Effector memory CD4-positive, alpha-beta T cell (primary cell): Measurements from ENCODE around the gene OR5C1.
"Not testable (repeated sequence)": the region's sequence is repeated elsewhere in the genome, so short reads cannot be mapped to it uniquely, and the experiment has no call there.

Experiments
- DNase-seq, 3 donors: peaks; one replicate each; pipeline ENCODE4 v3.0.0-alpha.2; 2020
- H3K27ac ChIP-seq: 2 replicates; pipeline ENCODE4 v1.7.0; 2013; ENCODE audit warnings: mild to moderate bottlenecking, low read length, moderate library complexity; ENCODE audit not compliant: insufficient read depth, poor library complexity, severe bottlenecking
- H3K27me3 ChIP-seq: replicated peaks from 2 replicates; pipeline ENCODE4 v1.7.0; 2013; ENCODE audit warnings: mild to moderate bottlenecking, low read length; ENCODE audit not compliant: insufficient read depth, control insufficient read depth, poor library complexity, severe bottlenecking
- H3K36me3 ChIP-seq: 2 replicates; pipeline ENCODE4 v1.7.0; 2013; ENCODE audit warnings: mild to moderate bottlenecking, low read length, moderate library complexity; ENCODE audit not compliant: control insufficient read depth, insufficient read depth
- H3K4me1 ChIP-seq: 2 replicates; pipeline ENCODE4 v1.7.0; 2013; ENCODE audit warnings: low read length, mild to moderate bottlenecking; ENCODE audit not compliant: control insufficient read depth, insufficient read depth, poor library complexity, severe bottlenecking
- H3K4me3 ChIP-seq: 2 replicates; pipeline ENCODE4 v1.7.0; 2013; ENCODE audit warnings: low read length, low read depth, mild to moderate bottlenecking; ENCODE audit not compliant: insufficient read depth, poor library complexity, severe bottlenecking
- H3K9me3 ChIP-seq: 2 replicates; pipeline ENCODE4 v1.7.0; 2013; ENCODE audit warnings: mild to moderate bottlenecking, low read length, moderate library complexity; ENCODE audit not compliant: control insufficient read depth

OR5C1 gene

DNA sequence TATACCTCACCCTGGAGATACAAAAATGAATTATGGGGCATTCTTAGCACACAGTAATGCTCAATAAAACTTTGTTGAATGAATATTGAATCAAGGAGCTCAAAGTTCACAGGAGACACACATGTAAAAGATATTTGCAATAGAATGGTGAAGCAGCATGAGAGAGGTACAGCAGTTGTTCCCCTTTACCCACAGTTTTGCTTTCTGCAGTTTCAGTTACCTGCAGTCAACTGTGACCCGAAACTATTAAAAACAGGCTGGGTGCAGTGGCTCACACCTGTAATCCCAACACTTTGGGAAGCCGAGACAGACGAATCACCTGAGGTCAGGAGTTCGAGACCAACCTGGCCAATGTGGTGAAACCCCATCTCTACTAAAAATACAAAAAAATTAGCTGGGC, 2.4 kb upstream of the OR5C1 start:
- DNase-seq, result no peak

DNA sequence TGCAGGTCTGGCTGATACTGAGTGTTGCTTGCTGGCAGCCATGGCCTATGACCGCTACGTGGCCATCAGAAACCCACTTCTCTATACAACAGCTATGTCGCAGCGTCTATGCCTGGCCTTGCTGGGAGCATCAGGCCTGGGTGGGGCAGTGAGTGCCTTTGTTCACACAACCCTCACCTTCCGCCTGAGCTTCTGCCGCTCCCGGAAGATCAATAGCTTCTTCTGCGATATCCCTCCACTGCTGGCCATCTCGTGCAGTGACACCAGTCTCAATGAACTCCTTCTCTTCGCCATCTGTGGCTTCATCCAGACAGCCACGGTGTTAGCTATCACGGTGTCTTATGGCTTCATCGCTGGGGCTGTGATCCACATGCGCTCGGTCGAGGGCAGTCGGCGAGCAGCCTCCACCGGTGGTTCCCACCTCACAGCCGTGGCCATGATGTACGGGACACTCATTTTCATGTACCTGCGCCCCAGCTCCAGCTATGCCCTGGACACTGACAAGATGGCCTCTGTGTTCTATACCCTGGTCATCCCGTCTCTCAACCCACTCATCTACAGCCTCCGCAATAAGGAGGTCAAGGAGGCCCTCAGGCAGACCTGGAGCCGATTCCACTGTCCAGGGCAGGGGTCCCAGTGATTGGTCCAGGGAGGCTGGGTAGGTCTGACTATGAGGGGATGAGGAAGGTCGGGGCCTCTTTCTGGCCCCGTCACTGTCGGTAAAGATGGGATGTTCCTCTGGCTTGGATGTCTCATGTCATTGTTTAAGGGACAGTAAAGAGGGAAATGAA, 718 bp downstream of the OR5C1 start:
- H3K27me3 ChIP-seq, result no peaks in the 10 kb centered on the region
- no peak overlapping the region for H3K4me3 ChIP-seq
- no peaks in the 10 kb centered on the region for H3K4me1 ChIP-seq
- no peaks in the 10 kb centered on the region for H3K9me3 ChIP-seq
- DNase-seq, result no peak
- H3K36me3 ChIP-seq, result no peaks in the 10 kb centered on the region
- H3K27ac ChIP-seq, result no peak overlapping the region

More for the DNA sequence above, 2.4 kb upstream of the OR5C1 start:
- H3K36me3 ChIP-seq, result no peaks in the 10 kb centered on the region
- no peak overlapping the region for H3K27ac ChIP-seq
- no peaks in the 10 kb centered on the region for H3K9me3 ChIP-seq
- H3K4me1 ChIP-seq, result no peaks in the 10 kb centered on the region
- no peak overlapping the region for H3K4me3 ChIP-seq
- no peaks in the 10 kb centered on the region for H3K27me3 ChIP-seq

DNA sequence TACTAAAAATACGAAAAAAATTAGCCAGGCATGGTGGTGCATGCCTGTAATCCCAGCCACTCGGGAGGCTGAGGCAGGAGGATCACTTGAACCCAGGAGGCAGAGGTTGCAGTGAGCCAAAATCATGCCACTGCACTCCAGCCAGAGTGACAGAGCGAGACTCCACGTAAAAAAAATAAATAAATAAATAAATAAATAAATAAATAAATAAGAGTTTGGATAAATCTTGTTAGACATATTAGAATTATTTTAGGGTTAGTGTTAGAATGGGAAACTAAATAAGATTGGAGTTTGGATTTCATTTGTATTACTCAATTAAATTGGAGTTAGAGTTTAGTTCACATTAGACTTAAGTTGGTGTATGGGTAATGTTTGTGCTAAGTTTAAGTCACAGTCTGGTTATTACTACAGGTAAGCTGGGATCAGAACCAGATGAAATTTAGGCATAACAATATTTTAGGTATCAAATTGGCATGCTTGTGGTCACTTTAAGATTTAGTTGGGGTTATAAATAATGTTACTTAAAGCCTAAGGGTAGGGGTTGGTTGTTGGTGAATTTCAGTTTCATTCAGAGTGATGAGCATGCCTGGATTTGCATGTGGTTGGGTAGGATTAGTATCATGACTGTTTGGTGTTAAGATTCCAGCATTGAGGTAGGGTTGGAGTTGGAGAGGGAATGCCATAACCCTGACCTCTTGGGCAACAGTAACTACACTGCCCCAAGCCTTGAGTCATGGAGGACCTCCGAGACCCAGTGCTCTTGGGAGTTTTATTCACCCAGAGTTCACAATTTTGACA, 3.3 kb downstream of the OR5C1 start:
- no peak for DNase-seq
- H3K27me3 ChIP-seq, result no peaks in the 10 kb centered on the region
- no peak overlapping the region for H3K27ac ChIP-seq

DNA sequence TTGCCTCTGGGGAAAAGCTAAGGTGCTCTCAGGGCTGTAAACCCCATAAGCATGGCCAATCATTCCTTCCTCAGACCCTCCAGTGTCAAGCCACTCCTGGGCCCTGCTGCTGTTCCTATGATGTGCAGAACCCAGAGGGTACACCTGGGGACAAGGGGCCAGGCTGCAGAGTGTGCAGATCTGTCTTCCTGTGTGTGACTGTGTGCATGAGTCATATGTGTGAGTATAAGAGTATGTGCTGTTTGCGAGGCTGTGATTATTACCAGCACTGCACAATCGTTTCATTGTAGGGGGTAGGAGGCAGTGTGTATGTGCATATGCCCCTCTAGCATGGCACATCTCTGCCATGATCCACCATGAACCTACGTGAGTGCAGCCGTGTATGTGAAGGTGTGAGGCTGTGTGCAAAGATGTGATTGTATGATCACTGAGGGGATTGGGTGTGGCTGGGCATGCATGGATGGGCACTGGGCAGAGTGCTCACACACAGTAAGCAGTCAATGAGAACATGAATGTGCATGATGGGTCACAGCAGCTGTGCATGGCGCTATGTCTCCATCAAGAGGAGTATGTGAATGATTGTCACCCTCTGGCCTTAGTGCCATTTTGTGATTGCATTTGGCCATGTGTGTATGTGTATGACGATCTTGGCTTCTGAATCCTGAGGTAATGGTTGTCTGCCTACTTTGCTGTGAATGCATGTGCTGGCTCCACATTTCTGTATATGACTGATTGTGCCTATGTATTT, 8.8 kb downstream of the OR5C1 start:
- Histone ChIP-seq H3K27me3 (no peaks in the 10 kb centered on the region), H3K4me3 (no peak overlapping the region), H3K27ac (no peak overlapping the region), H3K4me1 (no peaks in the 10 kb centered on the region), H3K36me3 (no peaks in the 10 kb centered on the region), H3K9me3 (no peaks in the 10 kb centered on the region)
- no peak for DNase-seq

More for the DNA sequence above, 3.3 kb downstream of the OR5C1 start:
- Histone ChIP-seq H3K9me3 (no peaks in the 10 kb centered on the region), H3K4me1 (no peaks in the 10 kb centered on the region), H3K4me3 (no peak overlapping the region), H3K36me3 (no peaks in the 10 kb centered on the region)

DNA sequence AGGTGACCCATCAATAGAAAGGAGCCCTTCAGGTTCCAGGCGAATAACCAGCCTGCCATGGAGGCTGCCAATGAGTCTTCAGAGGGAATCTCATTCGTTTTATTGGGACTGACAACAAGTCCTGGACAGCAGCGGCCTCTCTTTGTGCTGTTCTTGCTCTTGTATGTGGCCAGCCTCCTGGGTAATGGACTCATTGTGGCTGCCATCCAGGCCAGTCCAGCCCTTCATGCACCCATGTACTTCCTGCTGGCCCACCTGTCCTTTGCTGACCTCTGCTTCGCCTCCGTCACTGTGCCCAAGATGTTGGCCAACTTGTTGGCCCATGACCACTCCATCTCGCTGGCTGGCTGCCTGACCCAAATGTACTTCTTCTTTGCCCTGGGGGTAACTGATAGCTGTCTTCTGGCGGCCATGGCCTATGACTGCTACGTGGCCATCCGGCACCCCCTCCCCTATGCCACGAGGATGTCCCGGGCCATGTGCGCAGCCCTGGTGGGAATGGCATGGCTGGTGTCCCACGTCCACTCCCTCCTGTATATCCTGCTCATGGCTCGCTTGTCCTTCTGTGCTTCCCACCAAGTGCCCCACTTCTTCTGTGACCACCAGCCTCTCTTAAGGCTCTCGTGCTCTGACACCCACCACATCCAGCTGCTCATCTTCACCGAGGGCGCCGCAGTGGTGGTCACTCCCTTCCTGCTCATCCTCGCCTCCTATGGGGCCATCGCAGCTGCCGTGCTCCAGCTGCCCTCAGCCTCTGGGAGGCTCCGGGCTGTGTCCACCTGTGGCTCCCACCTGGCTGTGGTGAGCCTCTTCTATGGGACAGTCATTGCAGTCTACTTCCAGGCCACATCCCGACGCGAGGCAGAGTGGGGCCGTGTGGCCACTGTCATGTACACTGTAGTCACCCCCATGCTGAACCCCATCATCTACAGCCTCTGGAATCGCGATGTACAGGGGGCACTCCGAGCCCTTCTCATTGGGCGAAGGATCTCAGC, 11.6 kb downstream of the OR5C1 start, which contains the start of gene OR1K1:
TSS of gene OR1K1 (plus strand) at position 58 of the 995 bp plus-strand sequence. CDS start at position 58, 0 bp downstream.
- DNase-seq, result no peak
- no peak within 1 kb of the TSS for H3K27ac ChIP-seq
- no peak within 1 kb of the TSS for H3K4me3 ChIP-seq
- no peaks in the 10 kb centered on the region for H3K4me1 ChIP-seq
- H3K36me3 ChIP-seq, result no peaks in the 10 kb centered on the region
- H3K27me3 ChIP-seq, result no peaks in the 10 kb centered on the region
- no peaks in the 10 kb centered on the region for H3K9me3 ChIP-seq

DNA sequence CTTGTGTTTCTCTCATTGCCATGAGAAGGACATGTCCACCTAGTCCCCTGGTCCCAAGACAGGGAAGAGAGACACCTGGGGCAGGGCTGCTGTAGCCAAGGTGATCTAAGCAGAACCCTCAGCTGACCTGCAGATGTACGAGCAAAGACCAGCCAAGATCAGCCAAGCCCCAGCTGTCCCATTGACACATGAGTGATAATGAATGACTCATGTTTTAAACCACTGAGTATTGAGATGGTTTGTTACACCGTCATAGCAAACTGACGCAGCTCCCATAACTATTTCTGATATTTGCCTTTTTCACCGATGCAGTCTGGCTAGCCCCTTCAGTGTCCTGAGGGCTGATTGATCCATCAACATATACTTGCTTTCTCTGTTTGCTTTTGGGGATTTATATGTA, 17.9 kb downstream of the OR5C1 start:
- Histone ChIP-seq H3K4me3 (no peak overlapping the region), H3K4me1 (peaks cover 4% of the 10 kb centered on the region), H3K27ac (no peak overlapping the region), H3K9me3 (no peaks in the 10 kb centered on the region), H3K27me3 (no peaks in the 10 kb centered on the region), H3K36me3 (no peaks in the 10 kb centered on the region)
- DNase-seq, result no peak

DNA sequence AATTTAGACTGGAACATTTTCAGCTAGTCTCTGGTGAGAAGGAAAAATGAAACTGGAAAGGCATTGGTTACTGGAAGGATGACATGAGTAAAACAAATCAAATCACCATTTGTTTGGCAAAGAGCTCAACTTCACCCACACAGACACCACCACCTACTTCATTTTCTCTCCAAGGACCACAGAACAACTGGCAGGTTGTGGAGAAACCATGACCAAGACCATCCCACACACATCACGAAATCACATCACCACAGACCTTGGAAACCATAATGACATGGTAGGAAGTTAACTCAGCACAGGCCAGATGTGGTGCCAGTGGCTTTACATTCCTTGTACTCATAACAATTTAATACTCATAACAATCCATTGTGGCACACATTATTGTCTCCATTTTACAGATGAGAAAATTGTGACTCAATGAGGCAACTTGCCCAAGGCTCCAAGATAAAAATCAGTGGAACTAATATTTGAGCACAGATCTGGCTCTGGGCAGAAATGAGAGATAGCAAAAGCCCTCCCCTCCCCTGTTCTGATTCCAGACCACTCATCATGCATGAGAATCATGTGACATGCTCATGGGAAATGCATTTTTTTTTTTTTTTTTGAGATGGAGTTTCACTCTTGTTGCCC, 18.7 kb downstream of the OR5C1 start:
- H3K9me3 ChIP-seq, result no peaks in the 10 kb centered on the region
- H3K27ac ChIP-seq, result no peak overlapping the region
- H3K4me1 ChIP-seq, result peaks cover 4% of the 10 kb centered on the region
- H3K27me3 ChIP-seq, result no peaks in the 10 kb centered on the region
- no peak overlapping the region for H3K4me3 ChIP-seq
- H3K36me3 ChIP-seq, result no peaks in the 10 kb centered on the region
- DNase-seq, result no peak

DNA sequence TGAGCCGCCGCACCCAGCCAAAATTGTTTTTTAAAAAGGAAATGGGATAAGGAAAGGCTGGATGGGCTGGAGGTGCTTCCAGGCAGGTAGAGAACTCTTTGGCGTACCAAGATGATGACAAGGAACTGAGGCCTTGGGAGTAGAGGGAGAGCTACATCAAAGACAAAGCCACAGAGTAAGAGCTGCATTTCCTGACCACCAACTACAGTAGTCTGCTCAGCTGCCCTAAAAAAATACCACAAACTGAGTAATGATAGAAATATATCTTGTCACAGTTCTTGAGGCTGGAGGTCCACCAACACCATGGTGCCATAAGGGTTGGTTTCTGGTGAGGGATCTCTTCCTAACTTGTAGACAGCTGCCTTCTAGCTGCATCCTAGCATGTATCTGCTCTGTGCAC, 19.4 kb downstream of the OR5C1 start:
- DNase-seq, result no peak
- no peaks in the 10 kb centered on the region for H3K27me3 ChIP-seq
- peaks cover 4% of the 10 kb centered on the region for H3K4me1 ChIP-seq
- no peak overlapping the region for H3K4me3 ChIP-seq
- H3K36me3 ChIP-seq, result no peaks in the 10 kb centered on the region
- H3K27ac ChIP-seq, result no peak overlapping the region
- H3K9me3 ChIP-seq, result no peaks in the 10 kb centered on the region

DNA sequence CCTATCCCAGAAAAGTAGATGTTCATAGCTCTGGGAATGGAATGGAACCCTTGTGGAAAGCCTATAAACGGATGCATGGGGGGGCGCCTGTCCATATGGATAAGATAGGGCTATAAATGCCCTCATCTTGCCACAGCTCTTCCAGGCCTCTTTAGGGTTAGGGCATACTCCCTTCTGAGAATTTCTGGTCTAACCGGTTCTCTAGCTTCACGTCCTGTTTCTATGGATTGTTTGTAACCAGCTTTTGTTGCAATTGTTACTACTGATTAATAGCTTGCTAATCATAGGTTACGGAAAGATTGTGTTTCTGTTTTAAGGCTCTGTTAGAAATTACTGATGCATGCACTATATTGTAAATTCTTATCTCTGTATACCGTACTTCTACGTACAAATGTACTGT, 20.5 kb downstream of the OR5C1 start:
- H3K36me3 ChIP-seq, H3K27me3 ChIP-seq, H3K27ac ChIP-seq, H3K4me3 ChIP-seq, H3K4me1 ChIP-seq, DNase-seq, H3K9me3 ChIP-seq: not testable (repeated sequence)
